Osteocyte (in vitro differentiated cells): ENCODE measurements around the gene CD164. TPM values are rescaled to one million over a fixed set of nuclear protein-coding genes. Genes with fewer than 3 reads are reported as not detected.

Experiments
- DNase-seq: peaks from one replicate; pipeline ENCODE4 v3.0.0; 2021; ENCODE audit warnings: mixed read lengths; ENCODE audit not compliant: unreplicated experiment; ENCODE audit errors: extremely low spot score
- H3K27ac Mint-ChIP-seq: one replicate; pipeline ENCODE4 v1.8.0; 2021; ENCODE audit warnings: mild to moderate bottlenecking, mixed read lengths; ENCODE audit not compliant: unreplicated experiment
- H3K27me3 Mint-ChIP-seq: one replicate; pipeline ENCODE4 v1.8.0; 2021; ENCODE audit warnings: mixed read lengths; ENCODE audit not compliant: unreplicated experiment
- H3K36me3 Mint-ChIP-seq: one replicate; pipeline ENCODE4 v1.8.0; 2021; ENCODE audit warnings: mixed read lengths; ENCODE audit not compliant: unreplicated experiment
- H3K4me1 Mint-ChIP-seq: one replicate; pipeline ENCODE4 v1.8.0; 2021; ENCODE audit warnings: mixed read lengths; ENCODE audit not compliant: unreplicated experiment
- H3K4me3 Mint-ChIP-seq: one replicate; pipeline ENCODE4 v1.8.0; 2021; ENCODE audit warnings: mild to moderate bottlenecking, moderate library complexity, mixed read lengths; ENCODE audit not compliant: unreplicated experiment
- H3K9me3 Mint-ChIP-seq: one replicate; pipeline ENCODE4 v1.8.0; 2021; ENCODE audit warnings: mixed read lengths; ENCODE audit not compliant: unreplicated experiment
- total RNA-seq: library from RNA; stranded (reverse); gene quantifications from 2 replicates; pipeline ENCODE4 v1.2.1, GENCODE V29; 2021
- TF ChIP-seq, protein P1 (sequence below): fragments of 200-600 bp; sonication (generic); IDR thresholded peaks from 2 replicates; pipeline ENCODE4 v1.5.0; 2021; ENCODE audit warnings: antibody characterized with exemption, mild to moderate bottlenecking, moderate library complexity

The CD164 gene
- total RNA-seq, 1 donor from 2014 or later: 297 TPM

GRCh38 chr6:109420751-109421150 is 38.5 kb upstream of the CD164 start:
- H3K9me3 Mint-ChIP-seq: no peaks in the 10 kb centered on the region
- H3K27me3 Mint-ChIP-seq: peaks cover 7% of the 10 kb centered on the region
- TF ChIP-seq, protein P1, sequence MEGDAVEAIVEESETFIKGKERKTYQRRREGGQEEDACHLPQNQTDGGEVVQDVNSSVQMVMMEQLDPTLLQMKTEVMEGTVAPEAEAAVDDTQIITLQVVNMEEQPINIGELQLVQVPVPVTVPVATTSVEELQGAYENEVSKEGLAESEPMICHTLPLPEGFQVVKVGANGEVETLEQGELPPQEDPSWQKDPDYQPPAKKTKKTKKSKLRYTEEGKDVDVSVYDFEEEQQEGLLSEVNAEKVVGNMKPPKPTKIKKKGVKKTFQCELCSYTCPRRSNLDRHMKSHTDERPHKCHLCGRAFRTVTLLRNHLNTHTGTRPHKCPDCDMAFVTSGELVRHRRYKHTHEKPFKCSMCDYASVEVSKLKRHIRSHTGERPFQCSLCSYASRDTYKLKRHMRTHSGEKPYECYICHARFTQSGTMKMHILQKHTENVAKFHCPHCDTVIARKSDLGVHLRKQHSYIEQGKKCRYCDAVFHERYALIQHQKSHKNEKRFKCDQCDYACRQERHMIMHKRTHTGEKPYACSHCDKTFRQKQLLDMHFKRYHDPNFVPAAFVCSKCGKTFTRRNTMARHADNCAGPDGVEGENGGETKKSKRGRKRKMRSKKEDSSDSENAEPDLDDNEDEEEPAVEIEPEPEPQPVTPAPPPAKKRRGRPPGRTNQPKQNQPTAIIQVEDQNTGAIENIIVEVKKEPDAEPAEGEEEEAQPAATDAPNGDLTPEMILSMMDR: no peak

DNA sequence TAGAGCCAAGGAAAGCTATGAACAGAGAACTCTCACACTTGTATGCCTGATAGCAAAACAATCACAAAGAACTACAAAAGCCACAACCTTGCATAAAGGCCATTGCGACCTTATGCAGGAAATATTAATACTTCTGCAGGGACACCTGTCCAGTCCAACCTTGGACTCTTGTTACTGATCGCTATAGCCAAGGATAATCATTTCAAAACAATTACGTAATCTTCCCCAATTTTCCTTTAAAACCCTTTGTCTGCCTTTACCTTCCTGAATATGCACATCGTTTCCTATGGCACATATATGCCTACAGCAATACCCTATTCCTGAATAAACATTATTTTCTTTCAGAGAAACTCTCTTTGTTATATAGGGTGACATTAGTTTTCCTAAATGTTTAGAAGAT is 35.4 kb upstream of the CD164 start:
- Mint-ChIP-seq H3K4me3 (no peak overlapping the region), H3K27me3 (peaks cover 24% of the 10 kb centered on the region), H3K4me1 (no peaks in the 10 kb centered on the region), H3K27ac (no peak overlapping the region), H3K9me3 (peaks cover 4% of the 10 kb centered on the region), H3K36me3 (no peaks in the 10 kb centered on the region)
- no peak for DNase-seq
- TF ChIP-seq, protein P1: no peak

More at GRCh38 chr6:109420751-109421150, 38.5 kb upstream of the CD164 start:
- Mint-ChIP-seq H3K36me3 (no peaks in the 10 kb centered on the region), H3K4me3 (no peak overlapping the region), H3K27ac (no peak overlapping the region), H3K4me1 (no peaks in the 10 kb centered on the region)
- DNase-seq: no peak

- Mint-ChIP-seq H3K9me3 (peaks cover 9% of the 10 kb centered on the region), H3K27ac (no peak overlapping the region), H3K27me3 (peaks cover 41% of the 10 kb centered on the region), H3K4me1 (no peaks in the 10 kb centered on the region), H3K36me3 (peaks cover 3% of the 10 kb centered on the region), H3K4me3 (no peak overlapping the region)
- TF ChIP-seq, protein P1: no peak
- DNase-seq: no peak
Observed at GRCh38 chr6:109411034-109411433, 28.8 kb upstream of the CD164 start.

- no peak overlapping the region for H3K27ac Mint-ChIP-seq
- peaks cover 24% of the 10 kb centered on the region for H3K27me3 Mint-ChIP-seq
- no peaks in the 10 kb centered on the region for H3K36me3 Mint-ChIP-seq
- DNase-seq: no peak
- TF ChIP-seq, protein P1: no peak
- H3K4me3 Mint-ChIP-seq: no peak overlapping the region
- no peaks in the 10 kb centered on the region for H3K4me1 Mint-ChIP-seq
- no peaks in the 10 kb centered on the region for H3K9me3 Mint-ChIP-seq
Observed at GRCh38 chr6:109406196-109406595, 23.9 kb upstream of the CD164 start.

DNA sequence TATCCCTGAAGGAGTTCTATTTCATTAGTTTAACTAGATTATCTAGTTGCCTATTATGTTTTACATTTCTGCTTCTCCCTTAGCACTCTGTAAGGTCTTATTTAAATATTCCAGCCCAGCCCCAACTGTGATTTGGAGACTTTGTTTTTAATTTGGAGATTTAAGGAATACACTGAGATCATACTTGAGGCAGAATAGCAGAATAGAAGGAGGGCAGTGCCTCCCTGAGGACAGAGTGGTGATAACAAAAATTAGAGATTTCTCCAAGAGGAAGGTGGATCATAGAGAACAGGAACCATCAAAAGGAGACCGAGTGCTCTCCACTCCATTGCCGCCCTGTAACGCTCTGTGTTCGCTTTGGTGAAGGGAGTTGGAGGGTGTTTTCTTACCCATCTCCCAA is 14.8 kb upstream of the CD164 start:
- H3K4me1 Mint-ChIP-seq: no peaks in the 10 kb centered on the region
- H3K27me3 Mint-ChIP-seq: peaks cover 7% of the 10 kb centered on the region
- no peaks in the 10 kb centered on the region for H3K36me3 Mint-ChIP-seq
- DNase-seq: no peak
- TF ChIP-seq, protein P1: peak; percentile 38
- no peak overlapping the region for H3K27ac Mint-ChIP-seq
- no peak overlapping the region for H3K4me3 Mint-ChIP-seq
- H3K9me3 Mint-ChIP-seq: no peaks in the 10 kb centered on the region
